CD4-positive, alpha-beta T cell (primary cell): ENCODE results near the gene CHRNB2. TPM values are rescaled to one million over a fixed set of nuclear protein-coding genes. Genes with fewer than 3 reads are reported as not detected.
A peak's percentile ranks its signal among the peaks of the same experiment; 100 is the strongest.

Experiments
- ATAC-seq: fragments of 200-7000 bp; cut with Tn5 transposase; one replicate; pipeline ENCODE4 v1.10.0; 2022; ENCODE audit warnings: mild to moderate bottlenecking; ENCODE audit not compliant: poor library complexity
- CTCF ChIA-PET: fragments of 350-600 bp; sonication (Branson Sonifier 250); formaldehyde crosslinking; loops from one replicate; lab custom pipeline; 2021; ENCODE audit warnings: antibody characterized with exemption, inconsistent platforms; lab: Charles Lee
- POLR2A ChIA-PET: fragments of 350-600 bp; sonication (Branson Sonifier 250); formaldehyde crosslinking; loops from one replicate; lab custom pipeline; 2021; ENCODE audit warnings: antibody characterized with exemption, inconsistent platforms; lab: Charles Lee
- DNase-seq, 14 experiments: peaks; one replicate each; pipeline ENCODE4 v3.0.0-alpha.2; 2013 to 2020; ENCODE audit warnings: mixed read lengths in 2 of 14
- H3K27ac ChIP-seq, 2 donors: one replicate each; pipeline versions ENCODE4 v1.5.1 to v1.7.0; 2013; ENCODE audit warnings: low read length in 2 of 2, low read depth in 1 of 2, mild to moderate bottlenecking in 1 of 2
- H3K27me3 ChIP-seq, 2 experiments: 1 replicate in 1 of 2; 2 replicates in 1 of 2; pipeline versions ENCODE4 v1.6.1 to v1.7.0; 2013; ENCODE audit warnings: low read length in 2 of 2, control low read depth in 1 of 2, mild to moderate bottlenecking in 1 of 2, moderate library complexity in 1 of 2; ENCODE audit not compliant: insufficient read depth in 2 of 2, control insufficient read depth in 1 of 2
- H3K36me3 ChIP-seq: one replicate; pipeline ENCODE4 v1.6.1; 2013; ENCODE audit warnings: low read length, control low read depth; ENCODE audit not compliant: insufficient read depth
- H3K4me1 ChIP-seq: one replicate; pipeline ENCODE4 v1.6.1; 2013; ENCODE audit warnings: low read length, control low read depth; ENCODE audit not compliant: insufficient read depth
- H3K4me3 ChIP-seq: one replicate; pipeline ENCODE4 v1.5.1; 2013; ENCODE audit warnings: mild to moderate bottlenecking, low read length, moderate library complexity
- H3K9me3 ChIP-seq, 2 experiments: 1 replicate in 1 of 2; 2 replicates in 1 of 2; pipeline versions ENCODE4 v1.6.1 to v1.7.0; 2013; ENCODE audit warnings: low read length in 2 of 2, mild to moderate bottlenecking in 2 of 2, control low read depth in 1 of 2, moderate library complexity in 1 of 2; ENCODE audit not compliant: control insufficient read depth in 1 of 2, insufficient read depth in 1 of 2
- H3K27ac Mint-ChIP-seq: one replicate; pipeline ENCODE4 v1.8.0; 2020; ENCODE audit warnings: mixed read lengths
- H3K27me3 Mint-ChIP-seq: one replicate; pipeline ENCODE4 v1.8.0; 2021; ENCODE audit warnings: mixed read lengths
- H3K36me3 Mint-ChIP-seq: one replicate; pipeline ENCODE4 v1.8.0; 2021; ENCODE audit warnings: low read depth, mixed read lengths
- H3K4me1 Mint-ChIP-seq: one replicate; pipeline ENCODE4 v1.8.0; 2021; ENCODE audit warnings: low read depth, mixed read lengths
- H3K4me3 Mint-ChIP-seq: one replicate; pipeline ENCODE4 v1.8.0; 2020; ENCODE audit warnings: mild to moderate bottlenecking, mixed read lengths
- H3K9me3 Mint-ChIP-seq: one replicate; pipeline ENCODE4 v1.8.0; 2020; ENCODE audit warnings: mixed read lengths
- CTCF ChIP-seq: fragments of 200-600 bp; IDR thresholded peaks from one replicate; pipeline ENCODE4 v1.8.0; 2022; ENCODE audit warnings: antibody characterized with exemption, mild to moderate bottlenecking
- intact Hi-C, 2 experiments: fragments of 100-400 bp; cut with DNase I in 1 of 2; cut with micrococcal nuclease in 1 of 2; formaldehyde crosslinking; loops; one replicate each; pipeline versions ENCODE4 v1.15.1 to v1.9.0; 2023 to 2025; cut with DNase I, micrococcal nuclease
- total RNA-seq, 174 experiments: library from RNA in 2 of 174; stranded (reverse) in 2 of 174; gene quantifications; one replicate each; pipeline ENCODE4 v1.2.3 and lab custom pipeline; 2021 to 2026

Gene CHRNB2
- total RNA-seq, 2 experiments from 2014 or later, result not detected

- H3K27me3 Mint-ChIP-seq, result no peaks in the 10 kb centered on the region
- no peak overlapping the region for H3K4me3 Mint-ChIP-seq
- Histone ChIP-seq H3K4me1 (peaks cover 28% of the 10 kb centered on the region), H3K4me3 (no peak overlapping the region), H3K27me3 (no peaks in the 10 kb centered on the region), H3K9me3 (no peaks in the 10 kb centered on the region), H3K27ac (no peak overlapping the region), H3K36me3 (peaks cover 33% of the 10 kb centered on the region)
- no peak for TF ChIP-seq CTCF
- ATAC-seq, result no peak
- no peaks in the 10 kb centered on the region for H3K9me3 Mint-ChIP-seq
- H3K36me3 Mint-ChIP-seq, result peaks cover 68% of the 10 kb centered on the region
- POLR2A ChIA-PET, result interaction anchor here (0.9 to 1.8 kb wide), 3 partner anchors 15 to 18 kb away, joined by 3 to 7 read pairs (median 3); partner anchors contain the start of gene ADAR
- H3K27ac Mint-ChIP-seq, result peak overlapping the region; percentile 55
- H3K4me1 Mint-ChIP-seq, result peaks cover 74% of the 10 kb centered on the region
- no peak for DNase-seq
- intact Hi-C loops, result no loop called here
- CTCF ChIA-PET, result no interaction called here
These were observed 55.8 kb downstream of the CHRNB2 start for GRCh38 chr1:154623358-154623757.

GRCh38 chr1:154624746-154625643 lies 57.4 kb downstream of the CHRNB2 start:
- Histone ChIP-seq H3K27ac (no peak overlapping the region), H3K4me1 (peaks cover 28% of the 10 kb centered on the region), H3K9me3 (peaks cover 0 to 6% of the 10 kb centered on the region in 2 experiments), H3K27me3 (no peaks in the 10 kb centered on the region), H3K36me3 (peaks cover 25% of the 10 kb centered on the region), H3K4me3 (no peak overlapping the region)
- no peaks in the 10 kb centered on the region for H3K27me3 Mint-ChIP-seq
- H3K4me3 Mint-ChIP-seq, result peak overlapping the region; percentile 77
- intact Hi-C loops, result loop anchor here in 1 of 2 experiments (5.0 kb wide), 1 partner anchor 68 kb away; the partner anchor contains the start of gene UBE2Q1
- POLR2A ChIA-PET, result interaction anchor here (1.1 to 4.4 kb wide), 3 partner anchors 16 to 21 kb away, joined by 3 to 53 read pairs (median 7); partner anchors contain the start of gene ADAR
- no peak for TF ChIP-seq CTCF
- H3K27ac Mint-ChIP-seq, result peak overlapping the region; percentile 64
- peaks cover 65% of the 10 kb centered on the region for H3K36me3 Mint-ChIP-seq
- CTCF ChIA-PET, result interaction anchor here (0.6 to 1.3 kb wide), 3 partner anchors 18 to 658 kb away, joined by 3 read pairs; partner anchors contain the start of gene CREB3L4
- ATAC-seq (no peak), DNase-seq (no peak)
- H3K4me1 Mint-ChIP-seq, result peaks cover 62% of the 10 kb centered on the region
- peaks cover 3% of the 10 kb centered on the region for H3K9me3 Mint-ChIP-seq

- Mint-ChIP-seq H3K4me3 (peak overlapping the region; percentile 95), H3K36me3 (peaks cover 67% of the 10 kb centered on the region), H3K9me3 (peaks cover 4% of the 10 kb centered on the region), H3K27me3 (no peaks in the 10 kb centered on the region), H3K4me1 (peaks cover 54% of the 10 kb centered on the region), H3K27ac (peak overlapping the region; percentile 99)
- POLR2A ChIA-PET, result interaction anchor here (0.8 to 4.4 kb wide), 8 partner anchors 8 to 328 kb away, joined by 3 to 53 read pairs (median 4); partner anchors contain the start of genes ADAR and PMVK
- Histone ChIP-seq H3K9me3 (peaks cover 0 to 7% of the 10 kb centered on the region in 2 experiments), H3K36me3 (peaks cover 25% of the 10 kb centered on the region), H3K4me3 (peak overlapping the region; percentile 94), H3K27ac (peak overlapping the region; percentile 91 to 98), H3K4me1 (peaks cover 26% of the 10 kb centered on the region), H3K27me3 (no peaks in the 10 kb centered on the region)
- peak in 3 of 14 experiments; percentile 3 to 24 (median 5) for DNase-seq
- no peak for TF ChIP-seq CTCF
- intact Hi-C loops, result loop anchor here (1.0 to 5.0 kb wide), 3 partner anchors 17 to 69 kb away; partner anchors contain the start of genes ADAR (in 1 of the 2) and UBE2Q1 (in 1 of the 2)
- CTCF ChIA-PET, result interaction anchor here (1.3 to 2.2 kb wide), 2 partner anchors 17 to 19 kb away, joined by 3 to 7 read pairs; no protein-coding TSS in a partner anchor
- ATAC-seq, result peak; percentile 21
These were observed 59.1 kb downstream of the CHRNB2 start for GRCh38 chr1:154626456-154627256.
